PFSK-1 (cell line): ENCODE results near the gene CDHR2.

ENCODE experiments used
- FOXP2 ChIP-seq: optimal IDR thresholded peaks from 2 replicates; pipeline ENCODE3; 2011; ENCODE audit warnings: borderline replicate concordance, control low read depth, inconsistent platforms; ENCODE audit not compliant: insufficient read depth; ENCODE audit errors: extremely low read length, extremely low read depth

Gene CDHR2

DNA sequence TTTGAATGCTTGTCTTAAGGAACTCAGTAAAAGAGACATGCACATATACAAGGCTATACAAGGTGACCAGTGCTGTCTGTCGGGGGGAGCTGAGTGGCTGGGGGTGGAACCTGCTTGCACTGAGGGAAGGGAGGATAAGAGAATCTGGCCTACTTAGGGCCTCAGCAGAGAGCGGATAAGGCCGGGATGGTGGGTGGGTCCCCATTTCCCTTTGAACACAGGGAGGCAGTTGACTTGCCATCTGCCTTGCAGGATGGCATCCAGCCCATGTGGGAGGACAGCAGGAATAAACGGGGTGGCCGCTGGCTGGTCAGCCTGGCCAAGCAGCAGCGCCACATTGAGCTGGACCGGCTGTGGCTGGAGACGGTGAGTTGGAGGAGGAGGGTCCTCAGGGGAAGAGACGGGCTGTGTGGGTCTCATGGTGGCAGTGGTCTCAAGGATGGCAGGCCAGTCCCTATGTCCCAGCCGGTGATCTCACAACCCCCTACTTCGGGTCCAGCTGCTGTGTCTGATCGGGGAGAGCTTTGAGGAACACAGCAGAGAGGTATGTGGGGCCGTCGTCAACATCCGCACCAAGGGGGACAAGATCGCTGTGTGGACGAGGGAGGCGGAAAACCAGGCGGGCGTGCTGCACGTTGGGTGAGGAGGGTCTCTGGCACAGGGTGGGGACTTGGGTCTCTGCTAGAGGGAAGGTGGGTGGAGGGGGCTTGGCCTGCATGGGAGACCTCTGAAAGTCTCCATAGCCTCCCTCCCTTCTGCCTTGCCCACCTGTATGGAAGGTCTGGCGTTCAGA is 95.9 kb downstream of the CDHR2 start:
- no peak for TF ChIP-seq FOXP2
